Mesodermal cell (in vitro differentiated cells): ENCODE data around the gene CHRD.

ENCODE experiments used
- H3K27ac ChIP-seq: 2 replicates; pipeline ENCODE4 v1.7.0; 2013; ENCODE audit warnings: mild to moderate bottlenecking, low read depth, low read length, moderate library complexity; ENCODE audit not compliant: severe bottlenecking
- H3K36me3 ChIP-seq: 2 replicates; pipeline ENCODE4 v1.7.1; 2013; ENCODE audit warnings: mild to moderate bottlenecking, low read length, moderate library complexity; ENCODE audit not compliant: control insufficient read depth, insufficient read depth
- H3K4me1 ChIP-seq: one replicate; pipeline ENCODE4 v1.7.1; 2013; ENCODE audit warnings: mild to moderate bottlenecking, low read length; ENCODE audit not compliant: insufficient read depth, control insufficient read depth, poor library complexity, severe bottlenecking
- H3K4me3 ChIP-seq: 2 replicates; pipeline ENCODE4 v1.7.0; 2013; ENCODE audit warnings: low read length, control low read depth, mild to moderate bottlenecking; ENCODE audit not compliant: insufficient read depth, poor library complexity, severe bottlenecking; ENCODE audit errors: extremely low read depth
- H3K9me3 ChIP-seq: 2 replicates; pipeline ENCODE4 v1.7.1; 2013; ENCODE audit warnings: mild to moderate bottlenecking, low read length, moderate library complexity; ENCODE audit not compliant: control insufficient read depth
- WGBS, 2 experiments: methylation state at CpG; one replicate each; pipeline ENCODE4 v1.1.5; 2013; ENCODE audit warnings: missing lambda C conversion rate in 2 of 2; ENCODE audit not compliant: insufficient coverage in 2 of 2; 5-methylcytosine and 5-hydroxymethylcytosine counted together

CHRD gene

DNA sequence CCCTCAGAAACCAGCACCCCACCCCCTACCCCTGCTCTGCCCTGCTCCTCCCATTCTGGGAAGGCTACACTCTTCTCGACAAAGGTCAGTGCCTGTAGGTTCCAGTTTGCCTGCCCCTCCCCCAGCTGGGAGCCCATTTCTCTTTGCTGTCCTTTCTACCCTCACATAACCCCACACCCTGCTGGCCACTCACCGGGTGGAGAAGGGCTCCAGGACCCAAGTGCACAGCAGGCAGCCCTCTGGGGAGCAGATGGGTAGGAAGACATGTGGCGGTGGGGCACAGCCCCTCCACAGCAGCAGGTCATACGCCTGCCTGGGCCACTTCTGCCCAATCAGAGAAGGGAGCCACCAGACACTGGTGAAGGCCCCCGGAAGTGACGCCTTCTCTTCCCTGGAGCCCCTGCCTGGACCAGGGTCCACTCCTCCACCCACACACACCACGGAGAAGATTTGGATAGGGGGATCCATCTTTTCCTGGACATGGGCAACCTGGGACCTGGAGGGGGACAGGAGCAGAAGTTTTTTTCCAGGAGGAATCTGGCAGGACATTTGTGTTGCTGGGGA, 1.9 kb upstream of the CHRD start, which contains the start of gene THPO:
Gene THPO, minus strand, starts transcription at position 326 of the 564 bp plus-strand sequence. CDS start 1,948 bp downstream, outside the sequence.
- Histone ChIP-seq H3K27ac (peak within 1 kb of the TSS; percentile 23), H3K4me1 (peaks cover 22% of the 10 kb centered on the region), H3K9me3 (no peaks in the 10 kb centered on the region), H3K4me3 (no peak within 1 kb of the TSS), H3K36me3 (no peaks in the 10 kb centered on the region)
- 31 to 47% methylated on average over 3 to 4 of the region's 7 CpGs for WGBS, 2 experiments

DNA sequence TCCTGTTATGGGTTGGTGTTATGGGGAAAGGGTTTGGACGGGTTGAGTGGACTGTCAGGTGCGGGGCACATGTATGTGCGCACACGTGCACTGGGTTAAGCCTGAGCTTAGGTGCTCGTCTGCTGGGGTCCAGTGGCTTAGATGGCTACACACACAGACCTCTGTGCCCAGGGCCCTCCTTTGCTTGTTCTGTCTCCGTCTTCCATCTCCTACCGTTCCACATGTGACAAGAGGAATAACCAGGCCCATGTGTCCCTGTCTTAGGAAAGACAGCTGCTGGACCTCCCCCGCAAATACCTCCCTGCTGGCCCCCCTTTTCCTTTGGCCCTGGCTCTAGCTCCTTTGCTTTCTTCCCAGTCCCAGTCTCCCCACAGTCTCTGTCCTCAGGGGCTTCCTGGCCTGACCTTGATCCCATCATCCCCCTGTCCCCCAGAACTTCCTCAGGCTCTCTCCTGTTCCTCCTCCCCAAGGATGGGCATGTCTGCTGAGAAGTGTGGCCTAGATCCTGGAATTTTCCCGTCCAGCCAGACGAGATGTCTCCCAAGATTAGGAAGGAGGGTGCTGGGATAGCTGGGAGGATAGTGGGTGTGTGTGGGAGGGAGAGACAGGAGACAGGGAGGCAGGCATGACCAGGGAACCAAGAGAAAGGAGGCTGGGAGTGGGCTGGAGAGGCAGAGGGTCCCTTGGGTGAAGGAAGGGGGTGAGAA, 1.1 kb upstream of the CHRD start:
- Histone ChIP-seq H3K36me3 (no peaks in the 10 kb centered on the region), H3K4me3 (peak overlapping the region; percentile 22), H3K27ac (peak overlapping the region; percentile 23), H3K4me1 (peaks cover 22% of the 10 kb centered on the region), H3K9me3 (no peaks in the 10 kb centered on the region)
- 76 to 77% methylated on average over 10 of the region's 10 CpGs for WGBS, 2 experiments

- Histone ChIP-seq H3K4me3 (peak overlapping the region; percentile 38), H3K4me1 (peaks cover 22% of the 10 kb centered on the region), H3K9me3 (no peaks in the 10 kb centered on the region), H3K36me3 (no peaks in the 10 kb centered on the region), H3K27ac (no peak overlapping the region)
- 0 to 1% methylated on average over 34 to 35 of the region's 62 CpGs for WGBS, 2 experiments
Measured at GRCh38 chr3:184380185-184380626, 352 bp downstream of the CHRD start.

DNA sequence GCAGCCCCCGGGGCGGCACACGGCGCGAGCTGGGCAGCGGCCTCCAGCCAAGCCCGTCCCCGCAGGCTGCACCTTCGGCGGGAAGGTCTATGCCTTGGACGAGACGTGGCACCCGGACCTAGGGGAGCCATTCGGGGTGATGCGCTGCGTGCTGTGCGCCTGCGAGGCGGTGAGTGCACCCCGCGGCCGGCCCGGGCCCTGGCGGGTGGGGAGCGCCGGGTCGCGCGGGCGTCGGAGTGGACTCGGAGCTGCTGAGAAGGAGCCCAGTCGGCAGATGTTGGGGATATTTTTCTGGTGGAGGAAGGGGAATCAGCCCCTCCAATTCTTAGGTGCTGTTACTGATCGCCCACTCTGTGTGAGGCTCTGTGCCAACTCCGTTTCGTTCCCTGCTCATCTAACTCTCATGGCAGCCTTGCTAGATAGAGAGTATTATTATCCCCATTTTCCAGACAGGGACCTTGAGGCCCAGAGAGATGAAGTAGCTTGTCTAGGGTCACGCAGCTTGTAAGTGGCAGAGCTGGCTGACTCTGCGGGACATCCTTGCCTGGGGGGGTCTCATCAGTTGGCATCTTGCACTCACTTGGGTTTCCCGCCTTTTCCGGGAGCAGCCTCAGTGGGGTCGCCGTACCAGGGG, 890 bp downstream of the CHRD start:
- Histone ChIP-seq H3K4me3 (peak overlapping the region; percentile 38), H3K27ac (no peak overlapping the region), H3K9me3 (no peaks in the 10 kb centered on the region), H3K36me3 (no peaks in the 10 kb centered on the region), H3K4me1 (peaks cover 22% of the 10 kb centered on the region)
- WGBS, 2 experiments, result 2 to 3% methylated on average over 31 to 34 of the region's 42 CpGs

DNA sequence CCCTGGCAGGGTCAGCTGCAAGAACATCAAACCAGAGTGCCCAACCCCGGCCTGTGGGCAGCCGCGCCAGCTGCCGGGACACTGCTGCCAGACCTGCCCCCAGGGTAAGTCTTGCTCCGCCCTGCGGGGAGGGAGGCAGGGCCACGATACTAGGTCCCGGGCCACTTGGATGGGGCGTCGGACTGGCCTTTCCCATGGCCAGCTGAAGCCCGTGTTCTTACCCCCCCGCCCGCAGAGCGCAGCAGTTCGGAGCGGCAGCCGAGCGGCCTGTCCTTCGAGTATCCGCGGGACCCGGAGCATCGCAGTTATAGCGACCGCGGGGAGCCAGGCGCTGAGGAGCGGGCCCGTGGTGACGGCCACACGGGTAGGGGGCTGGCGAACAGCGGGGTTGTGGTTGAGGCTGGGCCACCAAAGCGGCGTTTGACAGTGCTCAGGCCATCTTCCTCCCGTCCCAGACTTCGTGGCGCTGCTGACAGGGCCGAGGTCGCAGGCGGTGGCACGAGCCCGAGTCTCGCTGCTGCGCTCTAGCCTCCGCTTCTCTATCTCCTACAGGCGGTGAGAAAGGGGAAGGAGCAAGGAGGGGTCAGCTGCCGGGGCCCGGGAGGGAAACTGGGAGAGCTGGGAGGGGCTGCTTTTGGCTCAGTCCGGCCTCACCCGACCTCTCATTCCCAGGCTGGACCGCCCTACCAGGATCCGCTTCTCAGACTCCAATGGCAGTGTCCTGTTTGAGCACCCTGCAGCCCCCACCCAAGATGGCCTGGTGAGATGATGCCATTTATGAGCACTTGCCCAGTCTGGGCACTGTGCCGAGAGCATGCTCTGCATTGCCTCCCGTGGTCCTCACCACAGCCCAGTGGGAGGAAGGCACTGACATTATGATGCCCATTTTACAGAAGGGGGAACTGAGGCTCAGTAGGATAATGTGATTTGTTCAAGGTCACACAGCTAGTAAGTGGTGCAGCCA, 1.7 kb downstream of the CHRD start:
- peak overlapping the region; percentile 38 for H3K4me3 ChIP-seq

GRCh38 chr3:184382326-184383032, 2.6 kb downstream of the CHRD start:
- no peaks in the 10 kb centered on the region for H3K36me3 ChIP-seq
- no peaks in the 10 kb centered on the region for H3K9me3 ChIP-seq
- no peak overlapping the region for H3K4me3 ChIP-seq
- no peak overlapping the region for H3K27ac ChIP-seq
- 91 to 93% methylated on average over 10 to 12 of the region's 16 CpGs for WGBS, 2 experiments
- H3K4me1 ChIP-seq, result peaks cover 18% of the 10 kb centered on the region

More for the DNA sequence above, 1.7 kb downstream of the CHRD start:
- Histone ChIP-seq H3K27ac (no peak overlapping the region), H3K9me3 (no peaks in the 10 kb centered on the region), H3K36me3 (no peaks in the 10 kb centered on the region), H3K4me1 (peaks cover 18% of the 10 kb centered on the region)
- WGBS, 2 experiments, result 8 to 11% methylated on average over 37 to 43 of the region's 55 CpGs

DNA sequence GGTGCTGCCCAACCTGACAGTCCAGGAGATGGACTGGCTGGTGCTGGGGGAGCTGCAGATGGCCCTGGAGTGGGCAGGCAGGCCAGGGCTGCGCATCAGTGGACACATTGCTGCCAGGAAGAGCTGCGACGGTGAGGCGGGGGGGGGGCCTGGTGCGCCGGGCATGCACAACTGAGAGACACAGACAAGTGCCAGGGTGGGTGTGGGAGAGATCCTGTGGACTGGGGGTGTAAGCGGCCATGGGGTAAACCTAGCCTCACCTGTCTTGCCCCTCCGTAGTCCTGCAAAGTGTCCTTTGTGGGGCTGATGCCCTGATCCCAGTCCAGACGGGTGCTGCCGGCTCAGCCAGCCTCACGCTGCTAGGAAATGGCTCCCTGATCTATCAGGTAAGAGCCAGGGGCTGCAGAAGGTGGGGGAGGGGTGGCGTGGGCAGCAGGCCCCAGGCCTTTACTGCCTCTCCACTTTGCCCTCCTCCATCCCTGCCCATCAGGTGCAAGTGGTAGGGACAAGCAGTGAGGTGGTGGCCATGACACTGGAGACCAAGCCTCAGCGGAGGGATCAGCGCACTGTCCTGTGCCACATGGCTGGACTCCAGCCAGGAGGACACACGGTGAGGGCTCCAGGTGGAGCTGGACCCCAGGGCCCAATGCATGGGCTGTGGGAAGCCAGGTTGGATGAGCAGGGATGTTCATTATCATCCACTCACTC, 3.3 kb downstream of the CHRD start:
- Histone ChIP-seq H3K4me3 (no peak overlapping the region), H3K36me3 (no peaks in the 10 kb centered on the region)
- WGBS, 2 experiments, result 81 to 93% methylated on average over 3 to 11 of the region's 15 CpGs

GRCh38 chr3:184384342-184384741, 4.5 kb downstream of the CHRD start:
- Histone ChIP-seq H3K36me3 (no peaks in the 10 kb centered on the region), H3K9me3 (no peaks in the 10 kb centered on the region), H3K4me1 (peaks cover 4% of the 10 kb centered on the region), H3K27ac (no peak overlapping the region), H3K4me3 (no peak overlapping the region)
- 94 to 97% methylated on average over 9 of the region's 9 CpGs for WGBS, 2 experiments

More for the DNA sequence above, 3.3 kb downstream of the CHRD start:
- H3K9me3 ChIP-seq, result no peaks in the 10 kb centered on the region
- no peak overlapping the region for H3K27ac ChIP-seq
- peaks cover 14% of the 10 kb centered on the region for H3K4me1 ChIP-seq

DNA sequence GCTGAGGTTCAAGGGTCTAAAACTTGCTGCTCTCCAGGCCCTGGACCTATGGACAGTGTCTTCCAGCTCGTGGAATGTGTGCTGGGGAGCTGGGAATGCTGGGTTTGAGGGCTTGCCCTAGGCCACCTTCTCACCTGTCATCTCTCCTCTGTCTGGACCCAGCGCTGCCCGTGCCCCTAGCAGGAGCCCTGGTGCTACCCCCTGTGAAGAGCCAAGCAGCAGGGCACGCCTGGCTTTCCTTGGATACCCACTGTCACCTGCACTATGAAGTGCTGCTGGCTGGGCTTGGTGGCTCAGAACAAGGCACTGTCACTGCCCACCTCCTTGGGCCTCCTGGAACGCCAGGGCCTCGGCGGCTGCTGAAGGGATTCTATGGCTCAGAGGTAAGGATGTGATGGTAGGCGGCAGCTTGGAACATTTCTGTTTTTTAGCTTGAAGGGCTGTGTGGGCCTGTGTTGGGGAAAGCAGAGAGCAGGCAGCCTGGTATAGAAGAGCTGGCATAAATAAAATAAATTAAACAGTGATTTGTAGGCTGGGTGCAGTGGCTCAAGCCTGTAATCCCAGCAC, 5.1 kb downstream of the CHRD start:
- Histone ChIP-seq H3K4me3 (no peak overlapping the region), H3K4me1 (peaks cover 4% of the 10 kb centered on the region), H3K9me3 (no peaks in the 10 kb centered on the region), H3K27ac (no peak overlapping the region), H3K36me3 (no peaks in the 10 kb centered on the region)
- 91 to 97% methylated on average over 7 to 8 of the region's 8 CpGs for WGBS, 2 experiments
